K562 (cell line): ENCODE measurements around the gene NFIC. TPM values are rescaled to one million over a fixed set of nuclear protein-coding genes. Genes with fewer than 3 reads are reported as not detected.

Experiments used
- ATAC-seq: fragments of 200-7000 bp; cut with Tn5 transposase; 3 replicates; pipeline ENCODE4 v1.9.1; 2020; ENCODE audit warnings: moderate library complexity
- BruUV-seq: library from RNA; stranded (reverse); fragments of 400-500 nt; replicated peaks from 2 replicates; lab custom pipeline; 2021; lab: Mats Ljungman, UMichigan
- CTCF ChIA-PET: fragments of 300-600 bp; formaldehyde crosslinking; extraction: SDS; loops from one replicate; lab custom pipeline; 2021; ENCODE audit warnings: low intra/inter-chr PET ratio; lab: Yijun Ruan, JAX
- POLR2A ChIA-PET: fragments of 300-600, 350-650 bp; sonication (Branson Sonifier 250); formaldehyde crosslinking; extraction: SDS; loops from one replicate; lab custom pipeline; 2021; ENCODE audit warnings: antibody characterized with exemption, inconsistent platforms; lab: Yijun Ruan, JAX
- DNase-seq, 4 experiments: peaks; one replicate each; pipeline versions ENCODE4 v3.0.0 to v3.0.0-alpha.2; 2011 to 2018; ENCODE audit warnings: low spot score in 3 of 4, mixed read lengths in 3 of 4; ENCODE audit errors: extremely low read depth in 1 of 4
- FAIRE-seq: peaks from 2 replicates; lab custom pipeline; 2011; peaks lifted over from hg19 to GRCh38; lab: Jason Lieb, UNC
- H2AFZ ChIP-seq: 2 replicates; pipeline ENCODE4 v1.6.0; 2011; ENCODE audit warnings: low read depth, low read length, control low read depth, inconsistent platforms
- H3K27ac ChIP-seq: fragments of 200-600 bp; 3 replicates; pipeline ENCODE4 v1.8.0; 2011; ENCODE audit warnings: low read depth, mild to moderate bottlenecking, control low read depth, inconsistent platforms, low read length, moderate library complexity, mixed read lengths; ENCODE audit errors: extremely low read depth
- H3K27me3 ChIP-seq, 2 experiments: fragments of 300-600 bp in 1 of 2; 2 replicates in 1 of 2; 3 replicates in 1 of 2; pipeline versions ENCODE4 v1.6.0 to v1.8.0; 2011; ENCODE audit warnings: inconsistent platforms in 2 of 2, low read length in 2 of 2, mild to moderate bottlenecking in 1 of 2, mixed read lengths in 1 of 2, moderate library complexity in 1 of 2; ENCODE audit not compliant: control insufficient read depth in 2 of 2, insufficient read depth in 2 of 2
- H3K36me3 ChIP-seq: fragments of 300-600 bp; 3 replicates; pipeline ENCODE4 v1.8.0; 2011; ENCODE audit warnings: mild to moderate bottlenecking, low read length, inconsistent platforms; ENCODE audit not compliant: control insufficient read depth, insufficient read depth
- H3K4me1 ChIP-seq, 2 experiments: fragments of 200-600 bp in 1 of 2; replicated peaks in 1 of 2; 2 replicates in 1 of 2; 3 replicates in 1 of 2; pipeline versions ENCODE4 v1.5.1 to v1.8.0; 2011; ENCODE audit warnings: inconsistent platforms in 2 of 2, low read length in 2 of 2, mild to moderate bottlenecking in 1 of 2, mixed read lengths in 1 of 2, moderate library complexity in 1 of 2; ENCODE audit not compliant: control insufficient read depth in 2 of 2, insufficient read depth in 2 of 2
- H3K4me2 ChIP-seq: 2 replicates; pipeline ENCODE4 v1.6.1; 2011; ENCODE audit warnings: low read length, control low read depth, inconsistent platforms, mixed read lengths; ENCODE audit not compliant: insufficient read depth
- H3K4me3 ChIP-seq: fragments of 200-600 bp; sonication (generic), shearing (Covaris generic); 2 replicates; pipeline ENCODE4 v1.5.1; 2016; ENCODE audit warnings: control low read depth, inconsistent platforms
- H3K79me2 ChIP-seq: fragments of 200-600 bp; 3 replicates; pipeline ENCODE4 v1.8.0; 2011; ENCODE audit warnings: low read length, inconsistent platforms; ENCODE audit not compliant: control insufficient read depth, insufficient read depth
- H3K9ac ChIP-seq, 2 experiments: 2 replicates each; pipeline versions ENCODE4 v1.6.0 to v1.6.1; 2011; ENCODE audit warnings: low read depth in 2 of 2, low read length in 2 of 2, control low read depth in 1 of 2, inconsistent platforms in 1 of 2, mild to moderate bottlenecking in 1 of 2, mixed read lengths in 1 of 2; ENCODE audit not compliant: insufficient read depth in 1 of 2
- H3K9me1 ChIP-seq: one replicate; pipeline ENCODE4 v1.6.0; 2011; ENCODE audit warnings: inconsistent platforms, mild to moderate bottlenecking, low read length, moderate library complexity; ENCODE audit not compliant: control insufficient read depth, insufficient read depth
- H3K9me3 ChIP-seq: replicated peaks from 2 replicates; pipeline ENCODE4 v1.5.1; 2011; ENCODE audit warnings: low read depth, low read length, inconsistent platforms; ENCODE audit not compliant: control insufficient read depth, insufficient read depth
- H4K20me1 ChIP-seq: replicated peaks from 2 replicates; pipeline ENCODE4 v1.6.1; 2011; ENCODE audit warnings: low read length, inconsistent platforms, mixed read lengths; ENCODE audit not compliant: control insufficient read depth, insufficient read depth
- CBFA2T2 ChIP-seq: fragments of 450-650 bp; conservative IDR thresholded peaks from 2 replicates; pipeline ENCODE4 v1.6.1; 2017; ENCODE audit warnings: mild to moderate bottlenecking
- CBFA2T3 ChIP-seq: fragments of 450-650 bp; IDR thresholded peaks from 2 replicates; pipeline ENCODE4 v1.6.1; 2017
- EGR1 ChIP-seq: fragments of 450-650 bp; conservative IDR thresholded peaks from 2 replicates; pipeline ENCODE4 v1.6.1; 2017; ENCODE audit warnings: mild to moderate bottlenecking
- FOS ChIP-seq: IDR thresholded peaks from 3 replicates; pipeline ENCODE4 v1.6.1; 2011; ENCODE audit not compliant: insufficient read length; ENCODE audit errors: extremely low read depth
- FOSL1 ChIP-seq: fragments of 200-800 bp; sonication (Bioruptor generic); conservative IDR thresholded peaks from 2 replicates; pipeline ENCODE4 v1.6.1; 2016; ENCODE audit warnings: missing genetic modification characterization, missing compliant biosample characterization
- RBM34 ChIP-seq: fragments of 200-400 bp; formaldehyde crosslinking; IDR thresholded peaks from 2 replicates; pipeline ENCODE4 v1.6.1; 2018; ENCODE audit warnings: low read length, borderline replicate concordance; ENCODE audit not compliant: insufficient read depth
- STAT5A ChIP-seq: IDR thresholded peaks from 2 replicates; pipeline ENCODE4 v1.6.1; 2012; ENCODE audit warnings: low read length, inconsistent platforms, borderline replicate concordance
- TAF15 ChIP-seq: fragments of 200-400 bp; formaldehyde crosslinking; IDR thresholded peaks from 2 replicates; pipeline ENCODE4 v1.6.1; 2017; ENCODE audit warnings: mild to moderate bottlenecking, low read depth, low read length, moderate library complexity
- TCF3 ChIP-seq: sonication (generic); formaldehyde crosslinking; IDR thresholded peaks from 2 replicates; pipeline ENCODE4 v1.4.0; 2020; ENCODE audit warnings: mild to moderate bottlenecking, missing genetic modification reagents
- TFE3 ChIP-seq: fragments of 450-650 bp; formaldehyde crosslinking; IDR thresholded peaks from 2 replicates; pipeline ENCODE4 v1.4.0; 2020; ENCODE audit warnings: mild to moderate bottlenecking, mixed read lengths
- THAP12 ChIP-seq: fragments of 250-450 bp; sonication (Bioruptor Pico); IDR thresholded peaks from 2 replicates; pipeline ENCODE4 v1.9.0; 2021; ENCODE audit warnings: mild to moderate bottlenecking, inconsistent platforms
- ZBTB7A ChIP-seq: IDR thresholded peaks from 2 replicates; pipeline ENCODE4 v1.6.1; 2011; ENCODE audit warnings: low read depth, mild to moderate bottlenecking, low read length, moderate library complexity, borderline replicate concordance; ENCODE audit not compliant: control insufficient read depth
- ZNF133 ChIP-seq: fragments of 250-450 bp; sonication (Bioruptor Pico); IDR thresholded peaks from 2 replicates; pipeline ENCODE4 v1.4.0; 2020; ENCODE audit warnings: mild to moderate bottlenecking
- ZNF263 ChIP-seq: sonication (generic); formaldehyde crosslinking; IDR thresholded peaks from 2 replicates; pipeline ENCODE4 v1.8.0; 2022; ENCODE audit warnings: mild to moderate bottlenecking, missing genetic modification reagents, borderline replicate concordance
- ZNF277 ChIP-seq: fragments of 250-450 bp; sonication (Bioruptor Pico); IDR thresholded peaks from 2 replicates; pipeline ENCODE4 v1.8.0; 2022; ENCODE audit warnings: inconsistent platforms, mild to moderate bottlenecking, moderate library complexity, borderline replicate concordance
- ZNF696 ChIP-seq: fragments of 250-450 bp; sonication (Bioruptor Pico); conservative IDR thresholded peaks from 2 replicates; pipeline ENCODE4 v1.4.0; 2020; ENCODE audit warnings: mild to moderate bottlenecking, moderate library complexity
- WGBS: fragments of 100-300 bp; shearing (Covaris generic); methylation state at CpG from one replicate; pipeline ENCODE4 v1.1.6; 2016; ENCODE audit warnings: low coverage, mixed read lengths; ENCODE audit not compliant: insufficient coverage; ENCODE audit errors: missing lambda C conversion rate; 5-methylcytosine and 5-hydroxymethylcytosine counted together
- in situ Hi-C: fragments of 300-500 bp; cut with MboI; formaldehyde crosslinking; loops from 4 replicates; pipeline ENCODE4 v1.15.0; 2018; ENCODE audit warnings: inconsistent platforms, mixed read lengths
- intact Hi-C: fragments of 100-400 bp; cut with micrococcal nuclease; formaldehyde crosslinking; loops from 2 replicates; pipeline ENCODE4 v1.14.2; 2022
- polyA plus RNA-seq, 8 experiments: library from polyadenylated mRNA; depleted of rRNA in 4 of 8; stranded (reverse) in 5 of 8; unstranded in 3 of 8; fragments of >200 nt; fragmentation: Nextera tagmentation in 2 of 8; fragmentation: Illumina TruSeq in 1 of 8; extraction: Ambion mirVana in 2 of 8; extraction: Trizol in 1 of 8; gene quantifications; 2 replicates each; pipeline versions ENCODE4 v1.2.1 to v1.2.3, GENCODE V29; 2011 to 2014; ENCODE audit warnings: inconsistent platforms in 1 of 8, missing spikeins in 1 of 8
- total RNA-seq, 7 experiments: library from RNA; depleted of rRNA in 6 of 7; stranded (reverse); fragments of >200 nt in 6 of 7; fragmentation: Illumina TruSeq in 2 of 7; extraction: Trizol in 2 of 7; gene quantifications; 2 replicates each; pipeline versions ENCODE4 v1.2.1 to v1.2.3, GENCODE V29; 2011 to 2021; ENCODE audit warnings: low replicate concordance in 1 of 7

Gene NFIC
- total and polyA plus RNA-seq, 9 of the 15 experiments (the other 6 are each of a cell fraction or from before 2014, with no cell fraction given): 0.71 to 62.1 (median 6.9) TPM

- Histone ChIP-seq H3K4me1 (peaks cover 11 to 45% of the 10 kb centered on the region in 2 experiments), H4K20me1 (peaks cover 8% of the 10 kb centered on the region; the same call in 1 of the 2 replicates), H3K4me3 (peak within 1 kb of the TSS; percentile 43), H3K79me2 (no peaks in the 10 kb centered on the region), H3K9me3 (no peaks in the 10 kb centered on the region), H3K36me3 (no peaks in the 10 kb centered on the region), H3K9me1 (no peaks in the 10 kb centered on the region), H3K9ac (peak within 1 kb of the TSS in 1 of 2 experiments; percentile 81; a peak in 1 of 4 replicates), H2AFZ (peak within 1 kb of the TSS; percentile 69), H3K4me2 (peak within 1 kb of the TSS; percentile 80), H3K27ac (no peak within 1 kb of the TSS), H3K27me3 (peaks cover 21 to 27% of the 10 kb centered on the region in 2 experiments; a peak in 4 of 5 replicates)
- intact Hi-C loops: no loop called here
- FAIRE-seq (no peak), ATAC-seq (no peak), DNase-seq (peak in 3 of 4 experiments; percentile 51 to 52 (median 51))
- no TSS peak for BruUV-seq
- CTCF ChIA-PET: no interaction called here
- in situ Hi-C loops: no loop called here
- POLR2A ChIA-PET: interaction anchor here (0.6 to 1.9 kb wide), 5 partner anchors 11 to 766 kb away, joined by 3 to 8 read pairs (median 3); partner anchors contain the start of gene DOHH
- 23% methylated on average over 22 of the region's 27 CpGs for WGBS
- no peak for TF ChIP-seq RBM34
- no peak for TF ChIP-seq FOS
- peak; percentile 15; the same call in 1 of the 2 replicates for TF ChIP-seq CBFA2T3
- TF ChIP-seq EGR1: peak; percentile 43; the same call in 1 of the 2 replicates
- no peak for TF ChIP-seq ZNF263 (CRISPR knock-in tag)
- no peak for TF ChIP-seq ZNF696 (CRISPR knock-in tag)
- no peak for TF ChIP-seq THAP12 (CRISPR knock-in tag)
- TF ChIP-seq ZNF277 (CRISPR knock-in tag): no peak
- no peak for TF ChIP-seq ZNF133 (CRISPR knock-in tag)
- TF ChIP-seq TAF15: no peak
- 0 out of 2 replicates have a peak, but pooled peaks have one; percentile 14 for TF ChIP-seq CBFA2T2
- TF ChIP-seq TFE3 (CRISPR knock-in tag): no peak
- TF ChIP-seq TCF3 (CRISPR knock-in tag): no peak
- peak; percentile 67; the same call in 1 of the 2 replicates for TF ChIP-seq ZBTB7A
- TF ChIP-seq FOSL1 (tag): no peak
- no peak for TF ChIP-seq STAT5A
Observed at GRCh38 chr19:3480383-3481091, 114.2 kb downstream of the NFIC start, which contains the start of gene SMIM24. SMIM24 (minus strand) TSS chr19:3480525; CDS start chr19:3480463, 62 bp downstream.
